Erythroblast (primary cell): Measurements from ENCODE around the gene GPC5.

Source experiments
- GATA1 ChIP-seq: IDR thresholded peaks from 2 replicates; pipeline ENCODE4 v1.6.1; 2011; ENCODE audit warnings: low read depth, mild to moderate bottlenecking, control low read depth, low read length, moderate library complexity
- POLR2A ChIP-seq: IDR thresholded peaks from 2 replicates; pipeline ENCODE4 v1.6.1; 2011; ENCODE audit warnings: mild to moderate bottlenecking, low read length

- TF ChIP-seq POLR2A (no peak), GATA1 (no peak)
Observed at GRCh38 chr13:92640936-92641335, 1242.5 kb downstream of the GPC5 start.
